ENCODE results near the gene ORMDL3. TPM values are rescaled to one million over a fixed set of nuclear protein-coding genes. Genes with fewer than 3 reads are reported as not detected.

Gene ORMDL3
- total and polyA plus RNA-seq, 10 of the 15 experiments (the other 5 are each of a cell fraction or from before 2014, with no cell fraction given), result 8.8 to 98.1 (median 49.9) TPM

DNA sequence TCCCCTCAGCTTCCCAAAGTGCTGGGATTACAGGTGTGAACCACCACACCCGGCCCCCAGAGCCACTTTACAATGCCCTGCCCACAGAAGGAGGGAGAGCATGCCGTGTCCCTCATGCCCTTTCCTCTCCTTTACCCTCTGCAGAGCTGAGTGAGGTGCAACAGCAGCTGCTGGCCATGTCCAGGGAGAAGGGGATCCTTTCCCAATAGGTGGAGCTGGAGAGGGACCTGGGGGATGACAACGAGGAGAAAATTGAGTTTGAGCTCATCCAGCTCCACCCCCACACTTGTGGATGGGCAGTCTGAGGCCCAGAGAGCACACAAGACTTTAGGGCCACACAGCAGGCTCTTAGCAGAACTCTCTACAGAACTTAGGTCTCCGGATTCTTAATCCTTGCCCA lies 27.5 kb upstream of the ORMDL3 start (continued):
- TF ChIP-seq SUPT20H (IDR thresholded peaks at IDR 0.05; ENCODE audit: borderline replicate concordance, control insufficient read depth, low read depth, low read length) (no peak), ZNF274 (IDR thresholded peaks at IDR 0.05; ENCODE audit: insufficient read depth, insufficient read length) (no peak), IRF4 (IDR thresholded peaks at IDR 0.05; ENCODE audit: low read depth, low read length) (no peak), TARDBP (IDR thresholded peaks at IDR 0.05; ENCODE audit: borderline replicate concordance) (no peak), BMI1 (IDR thresholded peaks at IDR 0.05; ENCODE audit: borderline replicate concordance) (no peak), CBX5 (IDR thresholded peaks at IDR 0.05; ENCODE audit: low read depth) (no peak), CREB1 (IDR thresholded peaks at IDR 0.05; ENCODE audit: low read depth) (no peak), PAX5 (IDR thresholded peaks at IDR 0.05; ENCODE audit: borderline replicate concordance, low read depth, low read length) (no peak)

DNA sequence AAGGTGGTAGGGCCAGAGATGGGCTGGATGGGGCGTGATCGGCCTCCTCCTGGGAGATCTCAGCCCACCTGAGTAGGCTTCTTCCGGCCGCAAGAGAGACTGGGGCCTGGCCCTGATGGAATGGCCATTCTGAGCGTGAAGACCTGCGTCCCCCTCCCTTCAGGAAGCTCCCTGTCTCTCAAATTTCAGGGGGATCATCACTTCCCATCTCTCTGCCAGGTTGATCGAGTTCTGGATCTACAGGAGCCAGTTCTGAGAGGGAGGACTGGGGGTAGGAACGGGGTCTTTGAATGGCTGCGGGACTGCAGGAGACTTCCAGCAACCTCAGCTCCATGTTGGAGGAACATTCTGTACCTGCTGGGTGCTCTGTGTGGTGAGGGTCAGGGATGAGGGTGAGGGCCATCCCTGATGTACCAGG lies 26.1 kb upstream of the ORMDL3 start:
- CTCF ChIA-PET, result interaction anchor here (1.0 to 8.3 kb wide), 4 partner anchors 14 to 81 kb away, joined by 3 to 120 read pairs (median 51); partner anchors contain the start of gene PSMD3
- Histone ChIP-seq H2AFZ (ENCODE audit: control insufficient read depth, low read depth, low read length) (peak overlapping the region; percentile 85), H3K79me2 (ENCODE audit: control insufficient read depth, insufficient read depth, low read length) (no peaks in the 10 kb centered on the region)

More for the DNA sequence above, 26.1 kb upstream of the ORMDL3 start:
- no peaks in the 10 kb centered on the region for H4K20me1 ChIP-seq (ENCODE audit: control insufficient read depth, insufficient read depth)
- no peaks in the 10 kb centered on the region for H3K9me3 ChIP-seq (replicated peaks; ENCODE audit: control insufficient read depth, insufficient read depth, low read length)
- 29% methylated on average over 9 of the region's 9 CpGs for WGBS (ENCODE audit: insufficient coverage, insufficient replicate concordance, low lambda C conversion rate, missing lambda C conversion rate)
- intact Hi-C loops (cut with micrococcal nuclease; ENCODE audit: unreplicated experiment), result no loop called here
- H3K9ac ChIP-seq (ENCODE audit: control insufficient read depth, insufficient read depth, low read length), result 0 out of 2 replicates have a peak overlapping the region, but pooled peaks have one; percentile 32
- peaks cover 3% of the 10 kb centered on the region; the same call in 1 of the 2 replicates for H3K4me1 ChIP-seq (ENCODE audit: control insufficient read depth, insufficient read depth, low read length)
- peak overlapping the region; percentile 76 for H3K4me3 ChIP-seq
- no peaks in the 10 kb centered on the region for H3K36me3 ChIP-seq (ENCODE audit: control insufficient read depth in 2 of 2, insufficient read depth in 2 of 2, low read length in 1 of 2)
- in situ Hi-C loops (cut with MboI), result no loop called here
- H3K27ac ChIP-seq (ENCODE audit: control insufficient read depth, insufficient read depth), result peak overlapping the region; percentile 40; the same call in 1 of the 2 replicates
- ChIA-PET SMC1A (ENCODE audit: uncharacterized antibody, unreplicated experiment) (no interaction called here), RAD21 (ENCODE audit: unreplicated experiment) (interaction anchor here (0.9 to 2.4 kb wide), 5 partner anchors 16 to 58 kb away, joined by 3 to 7 read pairs (median 4); partner anchors contain the start of gene PSMD3), POLR2A (interaction anchor here (0.7 to 1.0 kb wide), 2 partner anchors 15 to 173 kb away, joined by 3 to 5 read pairs; no protein-coding TSS in a partner anchor)
- TF ChIP-seq, protein P1, sequence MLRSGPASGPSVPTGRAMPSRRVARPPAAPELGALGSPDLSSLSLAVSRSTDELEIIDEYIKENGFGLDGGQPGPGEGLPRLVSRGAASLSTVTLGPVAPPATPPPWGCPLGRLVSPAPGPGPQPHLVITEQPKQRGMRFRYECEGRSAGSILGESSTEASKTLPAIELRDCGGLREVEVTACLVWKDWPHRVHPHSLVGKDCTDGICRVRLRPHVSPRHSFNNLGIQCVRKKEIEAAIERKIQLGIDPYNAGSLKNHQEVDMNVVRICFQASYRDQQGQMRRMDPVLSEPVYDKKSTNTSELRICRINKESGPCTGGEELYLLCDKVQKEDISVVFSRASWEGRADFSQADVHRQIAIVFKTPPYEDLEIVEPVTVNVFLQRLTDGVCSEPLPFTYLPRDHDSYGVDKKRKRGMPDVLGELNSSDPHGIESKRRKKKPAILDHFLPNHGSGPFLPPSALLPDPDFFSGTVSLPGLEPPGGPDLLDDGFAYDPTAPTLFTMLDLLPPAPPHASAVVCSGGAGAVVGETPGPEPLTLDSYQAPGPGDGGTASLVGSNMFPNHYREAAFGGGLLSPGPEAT (IDR thresholded peaks at IDR 0.05; ENCODE audit: low read depth), result no peak
- TF ChIP-seq NFYB (IDR thresholded peaks at IDR 0.05; ENCODE audit: insufficient read depth, low read depth, low read length), result 0 out of 2 replicates have a peak, but pooled peaks have one; percentile 35
- TF ChIP-seq JUND (IDR thresholded peaks at IDR 0.05; ENCODE audit: low read depth, low read length), result no peak
- H3K4me2 ChIP-seq (ENCODE audit: control insufficient read depth, insufficient read depth), result peak overlapping the region; percentile 99
- BruUV-seq (replicated peaks), result no TSS peak
- ATAC-seq (no peak), DNase-seq (ENCODE audit: low read depth, low spot score) (peak; percentile 41), FAIRE-seq (no peak)
- H3K27me3 ChIP-seq (replicated peaks in 1 of 2; ENCODE audit: control insufficient read depth in 2 of 2, insufficient read depth in 2 of 2, low read length in 1 of 2), result no peaks in the 10 kb centered on the region

All from GM12878 (cell line).